Stomach (tissue), 4 donors: ENCODE results near the gene IGLON5.

Experiments used
- CTCF ChIP-seq, 7 experiments: fragments of 450-650 bp in 4 of 7; fragments of 200-600 bp in 3 of 7; sonication (generic) in 3 of 7; IDR thresholded peaks; one replicate each; pipeline ENCODE4 v1.5.1; 2016 to 2019; ENCODE audit warnings: antibody characterized with exemption in 7 of 7, control low read depth in 2 of 7, mild to moderate bottlenecking in 1 of 7
- POLR2A ChIP-seq, 4 donors: fragments of 450-650 bp; IDR thresholded peaks; one replicate each; pipeline ENCODE4 v1.6.1; 2016; ENCODE audit warnings: antibody characterized with exemption in 4 of 4, control low read depth in 2 of 4, mild to moderate bottlenecking in 1 of 4, moderate library complexity in 1 of 4

GRCh38 chr19:51319649-51320279 lies 8.3 kb downstream of the IGLON5 start:
- TF ChIP-seq CTCF (IDR thresholded peaks at IDR 0.05) (no peak), POLR2A (IDR thresholded peaks at IDR 0.05) (no peak)
